ENCODE data around the gene IFI6. TPM values are rescaled to one million over a fixed set of nuclear protein-coding genes. Genes with fewer than 3 reads are reported as not detected.

IFI6 gene
- polyA plus RNA-seq, 4 donors: 20.1 to 25.1 (median 22.5) TPM

Other genes with a start within 250 kb of the IFI6 start
- 100 to 1,000 TPM; 121 to 141 (median 136) TPM for gene WASF2, start 182.0 kb downstream of the IFI6 start, polyA plus RNA-seq (ENCODE audit: insufficient read length in 4 of 4)
- gene AHDC1, start 68.0 kb downstream of the IFI6 start, polyA plus RNA-seq (ENCODE audit: insufficient read length in 4 of 4): 10 to 100 TPM; 39.4 to 51.5 (median 46.8) TPM
- gene FGR, start 37.0 kb downstream of the IFI6 start, polyA plus RNA-seq (ENCODE audit: insufficient read length in 4 of 4): 1 to 10 TPM; 1.4 to 2.1 (median 1.8) TPM
- 10 to 100 TPM; 11.4 to 14.7 (median 13.7) TPM for gene FAM76A, start 53.8 kb upstream of the IFI6 start, polyA plus RNA-seq (ENCODE audit: insufficient read length in 4 of 4)
- 10 to 100 TPM; 43.3 to 56.3 (median 51.7) TPM for gene STX12, start 101.0 kb upstream of the IFI6 start, polyA plus RNA-seq (ENCODE audit: insufficient read length in 4 of 4)
- gene PPP1R8, start 158.6 kb upstream of the IFI6 start, polyA plus RNA-seq (ENCODE audit: insufficient read length in 4 of 4): 10 to 100 TPM; 53.7 to 61.7 (median 58.1) TPM
- 1 to 10 TPM; 2.8 to 4.6 (median 3.3) TPM for gene THEMIS2, start 200.4 kb upstream of the IFI6 start, polyA plus RNA-seq (ENCODE audit: insufficient read length in 4 of 4)
- gene RPA2, start 242.4 kb upstream of the IFI6 start, polyA plus RNA-seq (ENCODE audit: insufficient read length in 4 of 4): 10 to 100 TPM; 61.7 to 73.5 (median 68.3) TPM

All from right renal pelvis (tissue), 4 donors.